Esophagus muscularis mucosa (tissue), 4 donors: ENCODE measurements around the gene COL6A3.

Experiments used
- CTCF ChIP-seq, 3 experiments: fragments of 200-600 bp in 2 of 3; fragments of 450-650 bp in 1 of 3; sonication (generic) in 2 of 3; IDR thresholded peaks; one replicate each; pipeline ENCODE4 v1.5.1; 2017 to 2019; ENCODE audit warnings: antibody characterized with exemption in 3 of 3, mild to moderate bottlenecking in 2 of 3, moderate library complexity in 1 of 3
- EP300 ChIP-seq: sonication (generic); formaldehyde crosslinking; IDR thresholded peaks from one replicate; pipeline ENCODE4 v1.6.1; 2017; ENCODE audit warnings: antibody characterized with exemption
- POLR2A ChIP-seq: fragments of 450-650 bp; IDR thresholded peaks from one replicate; pipeline ENCODE4 v1.6.1; 2017; ENCODE audit warnings: antibody characterized with exemption, moderate library complexity, mild to moderate bottlenecking, low read depth
- POLR2AphosphoS5 ChIP-seq, 2 donors: sonication (generic); formaldehyde crosslinking; IDR thresholded peaks; one replicate each; pipeline ENCODE4 v1.6.1; 2017; ENCODE audit warnings: antibody characterized with exemption in 2 of 2

GRCh38 chr2:237405605-237406004 is 8.4 kb downstream of the COL6A3 start:
- TF ChIP-seq CTCF (IDR thresholded peaks at IDR 0.05) (no peak), POLR2A (no peak), POLR2AphosphoS5 (IDR thresholded peaks at IDR 0.05) (no peak), EP300 (no peak)
